GM21526 (cell line): Measurements from ENCODE around the gene KCNAB3.
"Not testable (repeated sequence)": the region's sequence is repeated elsewhere in the genome, so short reads cannot be mapped to it uniquely, and the experiment has no call there.

Experiments
- ATAC-seq: cut with Tn5 transposase; IDR thresholded peaks from one replicate; pipeline ENCODE4 v1.9.1; 2021; ENCODE audit warnings: moderate library complexity; ENCODE audit not compliant: unreplicated experiment, low FRiP score

KCNAB3 gene

GRCh38 chr17:7929158-7930023 is at the start of gene KCNAB3:
Gene KCNAB3, minus strand, starts transcription at chr17:7929856. Its CDS starts 421 bp downstream, at chr17:7929435.
- ATAC-seq, result no peak

GRCh38 chr17:7977805-7978204 is 48.1 kb upstream of the KCNAB3 start:
- ATAC-seq, result no peak

DNA sequence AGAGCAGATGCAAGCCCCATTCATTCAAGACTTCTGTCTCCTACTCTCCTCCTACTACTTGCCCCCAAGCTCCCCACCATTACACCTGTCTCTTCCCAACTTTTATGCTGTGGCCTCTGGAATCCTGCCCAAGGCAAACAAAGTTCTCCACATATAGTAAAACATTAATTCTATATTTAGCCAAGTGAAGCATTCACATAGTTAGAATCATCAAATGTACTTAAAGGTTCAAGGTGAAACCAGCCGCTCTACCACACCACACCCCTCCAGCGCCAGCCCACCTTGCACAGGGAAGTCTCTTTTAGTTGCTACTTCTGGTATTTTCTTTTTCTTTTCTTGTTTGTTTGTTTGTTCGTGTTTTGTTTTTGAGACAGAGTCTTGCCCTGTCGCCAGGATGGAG is 47.4 kb upstream of the KCNAB3 start:
- no peak for ATAC-seq

GRCh38 chr17:7974638-7975131 is 45.0 kb upstream of the KCNAB3 start:
- no peak for ATAC-seq

DNA sequence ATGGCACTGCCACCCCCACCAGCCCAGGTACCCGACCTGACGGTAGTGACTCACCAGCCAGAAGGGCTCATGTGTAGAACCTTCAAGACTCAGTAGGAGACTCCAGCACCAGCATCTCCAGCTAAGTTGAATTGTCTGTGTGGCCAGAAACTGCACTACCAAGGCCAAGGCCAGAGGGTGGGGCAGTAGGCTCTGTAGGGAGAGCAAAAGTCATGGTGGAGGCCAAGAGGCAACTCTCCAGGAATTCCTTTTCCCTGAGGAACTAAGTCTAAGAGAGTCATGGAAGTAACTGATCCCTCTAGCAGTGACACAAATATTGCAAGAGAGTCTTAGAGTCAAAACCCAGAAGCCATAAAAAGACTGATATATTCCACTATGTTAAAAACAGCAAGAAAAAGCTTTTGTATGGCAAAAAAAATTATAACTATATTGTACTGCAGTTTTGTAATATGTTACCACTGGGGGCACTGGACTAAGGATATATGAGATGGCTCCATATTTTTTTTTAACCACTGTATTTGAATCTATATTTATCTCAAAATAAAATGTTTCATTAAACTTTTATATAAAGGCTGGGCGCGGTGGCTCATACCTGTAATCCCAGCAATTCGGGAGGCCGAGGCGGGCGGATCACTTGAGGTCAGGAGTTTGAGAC is 42.6 kb upstream of the KCNAB3 start:
- no peak for ATAC-seq

DNA sequence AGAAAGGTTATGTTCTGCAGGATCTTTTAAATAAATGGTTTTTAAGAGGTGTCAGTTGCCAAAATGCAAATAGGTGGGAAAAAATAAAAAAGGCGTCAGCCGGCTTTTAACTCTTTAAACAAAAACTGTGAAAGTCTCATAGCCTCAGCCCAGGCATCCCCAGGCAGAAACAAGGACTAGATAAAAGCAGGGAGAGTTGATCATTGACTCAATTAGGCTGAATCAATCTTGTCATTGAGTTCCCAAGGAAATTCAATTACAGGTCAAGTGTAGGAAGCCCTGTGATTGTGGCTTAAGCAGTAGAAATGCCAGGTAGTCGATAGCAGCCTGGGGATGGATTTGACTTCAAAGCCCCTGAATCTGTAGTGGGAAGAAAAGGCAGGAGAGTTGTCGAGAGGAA is 42.0 kb upstream of the KCNAB3 start:
- ATAC-seq, result no peak

- ATAC-seq, result no peak
Observed at GRCh38 chr17:7969433-7969832, 39.8 kb upstream of the KCNAB3 start.

- ATAC-seq, result no peak
Observed at GRCh38 chr17:7967751-7968150, 38.1 kb upstream of the KCNAB3 start.

GRCh38 chr17:7961421-7961820 is 31.8 kb upstream of the KCNAB3 start:
- no peak for ATAC-seq

DNA sequence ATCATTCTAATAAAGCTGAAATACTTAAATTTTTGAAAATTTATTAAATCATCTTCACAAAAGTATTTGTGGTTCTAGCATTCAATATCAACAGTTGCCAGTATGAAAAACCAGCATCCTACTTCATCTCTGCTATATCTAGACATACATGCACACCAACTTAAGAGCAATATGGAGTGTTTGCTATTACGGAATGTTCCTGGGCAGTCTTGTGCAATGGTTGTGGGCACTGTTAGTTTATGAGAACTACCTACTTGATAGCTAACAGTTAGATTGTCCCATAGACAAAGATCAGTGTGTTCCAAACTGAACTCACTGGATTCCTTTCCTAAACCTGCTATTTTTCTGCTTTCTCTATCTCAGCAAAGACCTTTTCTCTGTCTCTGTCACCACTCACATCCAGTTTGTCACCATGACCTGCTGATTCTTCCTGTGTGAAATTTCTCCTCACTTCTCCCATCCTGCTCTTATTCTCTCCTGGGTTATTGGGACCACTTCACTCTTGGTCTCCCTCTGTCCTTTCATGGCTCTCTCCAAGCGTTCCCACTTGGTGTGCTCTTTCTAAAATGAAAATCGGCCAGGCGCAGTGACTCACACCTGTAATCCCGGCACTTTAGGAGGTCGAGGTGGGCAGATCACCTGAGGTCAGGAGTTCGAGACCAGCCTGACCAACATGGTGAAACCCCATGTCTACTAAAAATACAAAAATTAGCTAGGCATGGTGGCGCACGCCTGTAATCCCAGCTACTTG is 30.0 kb upstream of the KCNAB3 start:
- no peak for ATAC-seq

- ATAC-seq, result no peak
Observed at GRCh38 chr17:7956228-7956965, 26.7 kb upstream of the KCNAB3 start.

DNA sequence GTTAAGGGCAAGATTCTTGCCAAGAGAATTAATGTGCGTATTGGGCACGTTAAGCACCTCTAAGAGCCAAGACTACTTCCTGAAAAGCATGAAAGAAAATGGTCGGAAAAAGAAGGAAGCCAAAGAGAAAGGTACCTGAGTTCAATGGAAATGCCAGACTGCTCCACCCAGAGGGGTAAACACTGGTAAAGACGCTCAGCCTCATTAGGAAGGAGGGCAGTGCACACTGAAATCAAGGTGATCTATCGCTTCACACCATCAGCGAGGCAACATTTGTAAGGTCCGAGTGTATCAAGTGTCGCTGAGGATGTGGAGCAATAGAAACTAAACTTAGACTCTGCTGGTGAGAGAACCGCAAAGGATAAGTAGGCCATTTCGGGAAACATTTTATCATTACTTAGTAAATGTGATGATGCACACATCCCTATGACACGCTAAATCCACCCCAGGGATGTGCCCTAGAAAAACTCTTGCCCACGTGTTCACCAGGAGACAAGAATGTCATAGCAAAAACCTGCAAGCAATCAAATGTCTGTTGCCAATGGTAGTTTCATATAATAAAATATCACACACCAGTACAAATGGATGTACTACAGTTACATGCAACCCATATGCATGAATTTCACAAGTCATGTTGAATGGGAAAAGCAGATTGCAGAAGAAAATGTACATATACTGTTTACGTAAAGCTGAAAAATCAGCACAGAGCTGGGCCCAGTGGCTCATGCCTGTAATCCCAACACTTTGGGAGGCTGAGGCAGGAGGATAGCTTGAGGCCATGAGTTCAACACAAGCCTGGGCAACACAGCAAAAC is 26.0 kb upstream of the KCNAB3 start:
- no peak for ATAC-seq

- ATAC-seq, result not testable (repeated sequence)
Observed at GRCh38 chr17:7953266-7953665, 23.6 kb upstream of the KCNAB3 start.

GRCh38 chr17:7951143-7951792 is 21.6 kb upstream of the KCNAB3 start:
- peak; percentile 66 for ATAC-seq

DNA sequence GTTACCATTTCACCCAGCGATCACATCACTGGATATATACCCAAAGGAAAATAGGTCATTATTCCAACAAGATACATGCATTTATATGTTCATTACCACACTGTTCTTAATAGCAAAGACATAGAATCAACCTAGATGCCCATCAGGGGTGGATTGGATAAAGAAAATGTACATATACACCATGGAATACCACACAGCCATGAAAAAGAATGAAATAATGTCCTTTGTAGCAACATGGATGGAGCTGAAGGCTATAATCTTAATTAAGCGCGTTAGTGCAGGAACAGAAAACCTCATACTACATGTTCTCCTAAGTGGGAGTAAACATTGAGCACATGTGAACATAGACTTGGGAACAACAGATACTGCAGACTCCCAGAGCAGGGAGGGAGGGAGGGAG is 20.9 kb upstream of the KCNAB3 start:
- ATAC-seq, result no peak

DNA sequence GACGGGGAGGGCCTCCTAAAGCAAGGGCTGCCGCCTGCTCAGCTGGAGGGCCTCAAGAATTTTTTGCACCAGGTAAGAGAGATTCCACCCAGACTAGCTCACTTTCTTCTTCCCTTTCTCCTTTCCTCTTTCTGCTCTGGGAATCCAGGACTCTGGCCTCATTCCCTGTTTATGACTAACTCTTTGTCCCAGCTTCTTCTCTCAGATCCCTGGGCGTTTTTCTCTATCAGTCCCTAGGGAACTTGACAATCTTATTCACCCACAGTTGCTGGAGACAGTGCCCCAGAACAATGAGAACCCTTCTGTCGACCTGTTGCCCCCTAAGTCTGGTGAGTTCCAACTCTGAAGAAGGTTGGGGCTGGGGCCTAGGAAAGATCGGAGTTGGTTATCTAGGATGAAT is 18.0 kb upstream of the KCNAB3 start:
- no peak for ATAC-seq

GRCh38 chr17:7946441-7946840 is 16.8 kb upstream of the KCNAB3 start:
- no peak for ATAC-seq

- ATAC-seq, result no peak
Observed at GRCh38 chr17:7945651-7946050, 16.0 kb upstream of the KCNAB3 start.

DNA sequence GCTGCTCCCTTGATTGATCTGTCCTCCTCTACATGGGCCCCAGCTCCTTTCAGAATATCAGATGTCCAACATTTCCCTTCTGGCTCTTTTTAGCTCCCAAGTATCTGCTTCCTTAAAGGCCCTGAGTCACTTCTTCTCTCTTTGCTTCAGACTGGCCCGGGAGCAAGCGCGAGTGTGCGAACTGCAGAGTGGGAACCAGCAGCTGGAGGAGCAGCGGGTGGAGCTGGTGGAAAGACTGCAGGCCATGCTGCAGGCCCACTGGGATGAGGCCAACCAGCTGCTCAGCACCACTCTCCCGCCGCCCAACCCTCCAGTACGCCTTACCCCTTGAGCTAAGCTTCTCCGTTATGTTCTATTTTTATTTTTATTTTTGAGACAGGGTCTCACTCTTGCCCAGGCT is 14.7 kb upstream of the KCNAB3 start:
- ATAC-seq, result no peak
